ENCODE data around the gene RNF38.

The RNF38 gene

DNA sequence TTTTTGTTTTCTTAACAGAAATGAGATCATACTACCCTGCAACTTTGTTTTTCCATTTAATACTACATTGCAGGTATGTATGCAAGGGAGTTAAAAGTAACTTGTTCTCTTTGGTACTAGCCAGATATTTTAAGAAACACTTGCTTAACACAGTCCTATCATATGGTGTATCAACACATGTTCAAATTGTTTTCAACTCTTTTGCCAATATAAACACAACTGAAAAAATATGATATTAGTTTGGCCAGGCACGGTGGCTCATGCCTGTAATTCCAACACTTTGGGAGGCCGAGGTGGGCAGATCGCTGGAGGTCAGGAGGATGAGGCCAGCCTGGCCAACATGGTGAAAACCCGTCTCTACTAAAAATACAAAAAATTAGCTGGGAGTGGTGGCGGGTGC lies 41.6 kb downstream of the RNF38 start (continued):
- TF ChIP-seq, protein P1, sequence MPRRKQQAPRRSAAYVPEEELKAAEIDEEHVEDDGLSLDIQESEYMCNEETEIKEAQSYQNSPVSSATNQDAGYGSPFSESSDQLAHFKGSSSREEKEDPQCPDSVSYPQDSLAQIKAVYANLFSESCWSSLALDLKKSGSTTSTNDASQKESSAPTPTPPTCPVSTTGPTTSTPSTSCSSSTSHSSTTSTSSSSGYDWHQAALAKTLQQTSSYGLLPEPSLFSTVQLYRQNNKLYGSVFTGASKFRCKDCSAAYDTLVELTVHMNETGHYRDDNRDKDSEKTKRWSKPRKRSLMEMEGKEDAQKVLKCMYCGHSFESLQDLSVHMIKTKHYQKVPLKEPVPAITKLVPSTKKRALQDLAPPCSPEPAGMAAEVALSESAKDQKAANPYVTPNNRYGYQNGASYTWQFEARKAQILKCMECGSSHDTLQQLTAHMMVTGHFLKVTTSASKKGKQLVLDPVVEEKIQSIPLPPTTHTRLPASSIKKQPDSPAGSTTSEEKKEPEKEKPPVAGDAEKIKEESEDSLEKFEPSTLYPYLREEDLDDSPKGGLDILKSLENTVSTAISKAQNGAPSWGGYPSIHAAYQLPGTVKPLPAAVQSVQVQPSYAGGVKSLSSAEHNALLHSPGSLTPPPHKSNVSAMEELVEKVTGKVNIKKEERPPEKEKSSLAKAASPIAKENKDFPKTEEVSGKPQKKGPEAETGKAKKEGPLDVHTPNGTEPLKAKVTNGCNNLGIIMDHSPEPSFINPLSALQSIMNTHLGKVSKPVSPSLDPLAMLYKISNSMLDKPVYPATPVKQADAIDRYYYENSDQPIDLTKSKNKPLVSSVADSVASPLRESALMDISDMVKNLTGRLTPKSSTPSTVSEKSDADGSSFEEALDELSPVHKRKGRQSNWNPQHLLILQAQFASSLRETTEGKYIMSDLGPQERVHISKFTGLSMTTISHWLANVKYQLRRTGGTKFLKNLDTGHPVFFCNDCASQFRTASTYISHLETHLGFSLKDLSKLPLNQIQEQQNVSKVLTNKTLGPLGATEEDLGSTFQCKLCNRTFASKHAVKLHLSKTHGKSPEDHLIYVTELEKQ (tag by site-specific recombination; IDR thresholded peaks at IDR 0.05; ENCODE audit: borderline replicate concordance): no peak
- no peak for TF ChIP-seq SCRT2 (tag by site-specific recombination; IDR thresholded peaks at IDR 0.05)
- TF ChIP-seq ZNF548 (tag by site-specific recombination; IDR thresholded peaks at IDR 0.05): no peak
- TF ChIP-seq ZNF175 (tag by site-specific recombination; IDR thresholded peaks at IDR 0.05): no peak

DNA sequence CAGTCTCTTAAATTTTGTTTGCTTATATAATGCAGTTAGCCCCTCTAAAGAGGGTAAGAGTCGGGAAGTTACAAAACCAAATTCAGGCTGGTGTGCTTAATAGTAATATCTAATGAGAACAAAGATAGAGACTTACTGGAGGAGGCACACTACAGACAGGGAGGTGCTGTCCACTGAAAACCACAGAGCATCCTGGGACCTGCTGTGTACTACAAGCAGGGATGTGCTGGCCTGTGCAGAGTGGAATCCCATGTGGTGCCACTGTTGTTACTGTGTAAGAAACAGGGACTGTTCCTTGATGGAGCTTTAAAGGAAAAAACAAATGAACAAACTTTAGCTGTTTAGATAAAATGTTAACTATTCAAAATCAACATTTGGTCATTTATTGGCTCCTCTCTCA lies 42.4 kb downstream of the RNF38 start:
- ChIA-PET POLR2A (interaction anchor here (0.6 kb wide), 1 partner anchor 230 kb away, joined by 3 read pairs; no protein-coding TSS in a partner anchor), CTCF (interaction anchor here (0.7 to 1.3 kb wide), 5 partner anchors 14 to 371 kb away, joined by 3 to 4 read pairs (median 3); no protein-coding TSS in a partner anchor)
- no peak overlapping the region for H3K4me3 ChIP-seq (ENCODE audit: low read depth, low read length)
- no peak overlapping the region for H3K27ac ChIP-seq (ENCODE audit: extremely low read depth, low read depth, low read length)
- no peaks in the 10 kb centered on the region for H3K9me3 ChIP-seq (ENCODE audit: control insufficient read depth, insufficient read depth, low read depth, low read length)
- TF ChIP-seq ZNF544 (tag by site-specific recombination; IDR thresholded peaks at IDR 0.05) (no peak), ZNF654 (tag by site-specific recombination; IDR thresholded peaks at IDR 0.05; ENCODE audit: low read depth) (no peak), ZNF133 (tag by site-specific recombination; IDR thresholded peaks at IDR 0.05) (no peak), ZNF473 (tag by site-specific recombination; IDR thresholded peaks at IDR 0.05) (no peak)
- H3K36me3 ChIP-seq (ENCODE audit: control insufficient read depth in 2 of 2, insufficient read depth in 1 of 2, low read length in 2 of 2): peaks cover 13 to 49% of the 10 kb centered on the region in 2 experiments; a peak in 2 of 3 replicates
- no peaks in the 10 kb centered on the region for H3K4me1 ChIP-seq (ENCODE audit: control insufficient read depth, insufficient read depth, low read length)

DNA sequence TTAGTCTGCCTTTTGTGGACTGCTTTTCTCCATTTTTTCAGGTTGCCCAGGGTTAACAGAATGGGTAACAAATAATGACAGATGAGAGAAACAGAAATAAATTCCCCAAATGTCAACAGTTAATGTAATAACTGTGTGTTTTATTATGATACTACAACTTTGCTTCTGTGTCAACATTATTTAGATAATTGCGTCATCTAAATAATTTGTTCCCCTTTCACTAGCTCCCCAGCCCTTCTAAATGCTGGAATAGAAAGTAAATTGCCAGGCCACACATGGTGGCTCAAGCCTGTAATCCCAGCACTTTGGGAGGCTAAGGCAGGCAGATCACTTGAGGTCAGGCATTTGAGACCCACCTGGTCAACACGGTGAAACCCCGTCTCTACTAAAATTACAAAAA lies 53.5 kb downstream of the RNF38 start:
- Histone ChIP-seq H3K9me3 (ENCODE audit: control insufficient read depth, insufficient read depth, low read depth, low read length) (no peaks in the 10 kb centered on the region), H3K4me3 (ENCODE audit: low read depth, low read length) (no peak overlapping the region), H3K4me1 (ENCODE audit: control insufficient read depth, insufficient read depth, low read length) (no peaks in the 10 kb centered on the region), H3K27ac (ENCODE audit: extremely low read depth, low read depth, low read length) (no peak overlapping the region), H3K36me3 (ENCODE audit: control insufficient read depth in 2 of 2, insufficient read depth in 1 of 2, low read length in 2 of 2) (peaks cover 35 to 93% of the 10 kb centered on the region in 2 experiments)
- POLR2A ChIA-PET: no interaction called here
- CTCF ChIA-PET: interaction anchor here (0.5 kb wide), 1 partner anchor 24 kb away, joined by 4 read pairs; no protein-coding TSS in a partner anchor
- TF ChIP-seq ZNF266 (tag by site-specific recombination; IDR thresholded peaks at IDR 0.05; ENCODE audit: low read depth) (no peak), ZNF654 (tag by site-specific recombination; IDR thresholded peaks at IDR 0.05; ENCODE audit: low read depth) (no peak), ZNF610 (tag by site-specific recombination; IDR thresholded peaks at IDR 0.05; ENCODE audit: borderline replicate concordance) (no peak), ZNF660 (tag by site-specific recombination; IDR thresholded peaks at IDR 0.05) (no peak), ZNF311 (tag by site-specific recombination; IDR thresholded peaks at IDR 0.05; ENCODE audit: borderline replicate concordance) (no peak), ZFHX2 (tag by site-specific recombination; conservative IDR thresholded peaks at IDR 0.05) (no peak), YY2 (tag by site-specific recombination; IDR thresholded peaks at IDR 0.05) (no peak), SCRT2 (tag by site-specific recombination; IDR thresholded peaks at IDR 0.05) (no peak), MYNN (tag by site-specific recombination; IDR thresholded peaks at IDR 0.05; ENCODE audit: borderline replicate concordance) (no peak), ZNF514 (tag by site-specific recombination; IDR thresholded peaks at IDR 0.05) (no peak), ZBTB1 (tag by site-specific recombination; IDR thresholded peaks at IDR 0.05) (no peak)
- TF ChIP-seq, protein P2, sequence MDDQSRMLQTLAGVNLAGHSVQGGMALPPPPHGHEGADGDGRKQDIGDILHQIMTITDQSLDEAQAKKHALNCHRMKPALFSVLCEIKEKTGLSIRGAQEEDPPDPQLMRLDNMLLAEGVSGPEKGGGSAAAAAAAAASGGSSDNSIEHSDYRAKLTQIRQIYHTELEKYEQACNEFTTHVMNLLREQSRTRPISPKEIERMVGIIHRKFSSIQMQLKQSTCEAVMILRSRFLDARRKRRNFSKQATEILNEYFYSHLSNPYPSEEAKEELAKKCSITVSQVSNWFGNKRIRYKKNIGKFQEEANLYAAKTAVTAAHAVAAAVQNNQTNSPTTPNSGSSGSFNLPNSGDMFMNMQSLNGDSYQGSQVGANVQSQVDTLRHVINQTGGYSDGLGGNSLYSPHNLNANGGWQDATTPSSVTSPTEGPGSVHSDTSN (CRISPR knock-in tag; IDR thresholded peaks at IDR 0.05): no peak
- TF ChIP-seq, protein P3, sequence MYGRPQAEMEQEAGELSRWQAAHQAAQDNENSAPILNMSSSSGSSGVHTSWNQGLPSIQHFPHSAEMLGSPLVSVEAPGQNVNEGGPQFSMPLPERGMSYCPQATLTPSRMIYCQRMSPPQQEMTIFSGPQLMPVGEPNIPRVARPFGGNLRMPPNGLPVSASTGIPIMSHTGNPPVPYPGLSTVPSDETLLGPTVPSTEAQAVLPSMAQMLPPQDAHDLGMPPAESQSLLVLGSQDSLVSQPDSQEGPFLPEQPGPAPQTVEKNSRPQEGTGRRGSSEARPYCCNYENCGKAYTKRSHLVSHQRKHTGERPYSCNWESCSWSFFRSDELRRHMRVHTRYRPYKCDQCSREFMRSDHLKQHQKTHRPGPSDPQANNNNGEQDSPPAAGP (tag by site-specific recombination; IDR thresholded peaks at IDR 0.05): no peak

Measured in HEK293 (cell line).